ENCODE data around the gene SRM. TPM values are rescaled to one million over a fixed set of nuclear protein-coding genes. Genes with fewer than 3 reads are reported as not detected.
"Not testable (repeated sequence)": the region's sequence is repeated elsewhere in the genome, so short reads cannot be mapped to it uniquely, and the experiment has no call there.

The SRM gene
- total RNA-seq, 1 donor from 2014 or later, result 75.3 TPM

- DNase-seq (ENCODE audit: low spot score) (peak; percentile 58), ATAC-seq (no peak)
- intact Hi-C loops (cut with DNase I), result loop anchor here (10.0 kb wide), 1 partner anchor 187 kb away; no protein-coding TSS in a partner anchor
These were observed 8.1 kb upstream of the SRM start for GRCh38 chr1:11067716-11068599.

GRCh38 chr1:11065796-11066195 is 6.0 kb upstream of the SRM start:
- intact Hi-C loops (cut with DNase I), result loop anchor here (10.0 kb wide), 1 partner anchor 189 kb away; no protein-coding TSS in a partner anchor
- ATAC-seq (no peak), DNase-seq (ENCODE audit: low spot score) (peak; percentile 4)

GRCh38 chr1:11064942-11065341 is 5.1 kb upstream of the SRM start:
- DNase-seq (ENCODE audit: low spot score) (no peak), ATAC-seq (no peak)
- intact Hi-C loops (cut with DNase I), result loop anchor here (10.0 kb wide), 1 partner anchor 190 kb away; no protein-coding TSS in a partner anchor

DNA sequence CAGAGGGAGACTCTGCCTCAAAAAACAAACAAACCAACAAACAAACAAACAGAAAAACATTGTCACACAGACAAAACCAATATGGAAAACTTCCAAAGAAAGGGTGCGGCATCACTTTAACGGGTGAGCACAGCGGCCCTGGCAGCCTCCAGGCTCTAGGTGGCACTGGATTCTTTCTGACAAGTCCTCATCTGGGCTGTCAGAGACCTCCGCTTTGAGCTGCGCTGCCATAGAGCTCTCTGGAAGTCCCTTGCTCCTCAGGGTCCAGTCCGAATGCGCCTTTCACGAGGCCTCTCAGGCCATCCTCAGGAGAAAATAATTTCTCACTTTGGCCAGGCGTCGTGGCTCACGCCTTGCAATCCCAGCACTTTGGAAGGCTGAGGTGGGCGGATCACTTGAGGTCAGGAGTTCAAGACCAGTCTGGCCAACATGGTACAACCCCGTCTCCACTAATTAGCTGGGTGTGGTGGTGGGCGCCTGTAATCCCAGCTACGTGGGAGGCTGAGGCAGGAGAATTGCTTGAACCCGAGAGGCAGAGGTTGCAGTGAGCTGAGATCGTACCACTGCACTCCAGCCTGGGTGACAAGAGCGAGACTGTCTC is 4.2 kb upstream of the SRM start:
- intact Hi-C loops (cut with DNase I), result loop anchor here (10.0 kb wide), 1 partner anchor 191 kb away; no protein-coding TSS in a partner anchor
- ATAC-seq; DNase-seq (ENCODE audit: low spot score): not testable (repeated sequence)

- no peak for ATAC-seq
- no peak for DNase-seq (ENCODE audit: low spot score)
- intact Hi-C loops (cut with DNase I), result loop anchor here (10.0 kb wide), 1 partner anchor 192 kb away; no protein-coding TSS in a partner anchor
These were observed 3.2 kb upstream of the SRM start for GRCh38 chr1:11062965-11063401.

GRCh38 chr1:11061652-11062365 is 2.0 kb upstream of the SRM start:
- ATAC-seq, result no peak
- no peak for DNase-seq (ENCODE audit: low spot score)
- intact Hi-C loops (cut with DNase I), result loop anchor here (10.0 kb wide), 1 partner anchor 193 kb away; no protein-coding TSS in a partner anchor

GRCh38 chr1:11059155-11059967 is 457 bp downstream of the SRM start:
- DNase-seq (ENCODE audit: low spot score), result no peak
- intact Hi-C loops (cut with DNase I), result no loop called here
- no peak for ATAC-seq

GRCh38 chr1:11058595-11059154 is 1.1 kb downstream of the SRM start:
- ATAC-seq, result no peak
- DNase-seq (ENCODE audit: low spot score), result no peak
- intact Hi-C loops (cut with DNase I), result no loop called here

DNA sequence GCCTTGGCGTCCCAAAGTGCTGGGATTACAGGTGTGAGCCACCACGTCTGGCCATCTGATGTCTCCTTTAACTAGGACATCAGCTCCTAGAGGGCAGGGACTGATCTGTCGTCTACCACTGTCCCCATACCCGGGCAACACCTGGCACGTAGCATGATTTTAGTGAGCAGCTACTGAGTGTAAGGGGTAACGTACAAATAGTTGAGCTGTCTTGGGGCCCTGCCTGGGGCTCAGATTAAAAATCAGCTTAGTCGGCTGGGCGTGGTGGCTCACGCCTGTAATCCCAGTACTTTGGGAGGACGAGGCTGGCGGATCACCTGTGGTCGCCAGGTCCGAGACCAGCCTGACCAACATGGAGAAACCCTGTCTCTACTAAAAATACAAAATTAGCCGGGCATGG is 1.8 kb downstream of the SRM start:
- intact Hi-C loops (cut with DNase I), result no loop called here
- DNase-seq (ENCODE audit: low spot score) (no peak), ATAC-seq (no peak)

DNA sequence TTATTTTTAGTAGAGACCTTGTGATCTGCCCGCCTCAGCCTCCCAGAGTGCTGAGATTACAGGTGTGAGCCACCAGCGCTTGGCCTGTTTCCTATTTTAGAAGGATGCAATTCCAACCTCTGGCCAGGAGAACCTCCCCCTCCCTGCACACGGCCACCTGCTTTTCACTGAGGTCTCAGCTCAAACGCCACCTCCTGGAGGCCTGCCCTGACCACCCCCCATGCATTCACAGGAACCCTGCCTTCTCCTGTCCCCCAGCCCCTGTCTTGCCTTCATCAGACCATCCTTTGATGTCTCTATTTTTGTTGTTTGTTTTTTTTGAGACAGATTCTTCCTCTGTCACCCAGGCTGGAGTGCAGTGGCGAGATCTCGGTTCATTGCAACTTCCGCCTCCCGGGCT is 2.3 kb downstream of the SRM start:
- intact Hi-C loops (cut with DNase I), result no loop called here
- DNase-seq (ENCODE audit: low spot score) (no peak), ATAC-seq (no peak)

DNA sequence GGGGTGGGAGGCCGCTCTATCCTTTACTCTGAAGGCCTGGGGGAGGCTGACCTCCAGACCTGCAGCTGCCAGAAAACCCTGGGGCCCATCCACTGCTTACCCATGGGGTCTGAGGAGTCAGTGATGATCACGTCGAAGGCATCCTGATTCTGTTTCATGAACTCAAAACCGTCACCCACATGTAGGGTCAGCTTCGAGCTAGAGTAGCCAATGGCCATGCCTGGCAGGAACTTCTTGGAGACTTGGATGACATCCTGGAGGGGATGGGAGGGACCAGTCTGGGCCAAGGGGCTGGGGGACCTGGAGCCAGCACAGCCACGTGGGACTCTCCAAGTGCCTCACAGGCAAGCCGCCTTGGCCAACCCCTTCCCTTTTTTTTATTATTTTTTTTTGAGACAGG is 3.3 kb downstream of the SRM start:
- intact Hi-C loops (cut with DNase I), result no loop called here
- ATAC-seq, result no peak
- DNase-seq (ENCODE audit: low spot score), result no peak

GRCh38 chr1:11055676-11056075 is 4.1 kb downstream of the SRM start:
- ATAC-seq, result no peak
- DNase-seq (ENCODE audit: low spot score), result no peak
- intact Hi-C loops (cut with DNase I), result no loop called here

GRCh38 chr1:11054666-11055065 is 5.2 kb downstream of the SRM start:
- intact Hi-C loops (cut with DNase I), result no loop called here
- peak; percentile 2 for ATAC-seq
- no peak for DNase-seq (ENCODE audit: low spot score)

- intact Hi-C loops (cut with DNase I), result no loop called here
- ATAC-seq, result peak; percentile 21
These were observed 5.6 kb downstream of the SRM start for GRCh38 chr1:11054181-11054580.

GRCh38 chr1:11053758-11054137 is 6.1 kb downstream of the SRM start:
- peak; percentile 71 for ATAC-seq
- intact Hi-C loops (cut with DNase I), result no loop called here
- DNase-seq (ENCODE audit: low spot score), result no peak

More at GRCh38 chr1:11054181-11054580, 5.6 kb downstream of the SRM start:
- no peak for DNase-seq (ENCODE audit: low spot score)

GRCh38 chr1:11052839-11053757 is 6.7 kb downstream of the SRM start:
- ATAC-seq (peak; percentile 51), DNase-seq (ENCODE audit: low spot score) (no peak)
- intact Hi-C loops (cut with DNase I), result no loop called here

GRCh38 chr1:11051781-11052511 is 7.9 kb downstream of the SRM start:
- no peak for ATAC-seq
- DNase-seq (ENCODE audit: low spot score), result no peak
- intact Hi-C loops (cut with DNase I), result no loop called here
